ENCODE measurements around the gene EIF2B2.

GRCh38 chr14:75032939-75033338, 30.2 kb downstream of the EIF2B2 start:
- TF ChIP-seq, protein P1, sequence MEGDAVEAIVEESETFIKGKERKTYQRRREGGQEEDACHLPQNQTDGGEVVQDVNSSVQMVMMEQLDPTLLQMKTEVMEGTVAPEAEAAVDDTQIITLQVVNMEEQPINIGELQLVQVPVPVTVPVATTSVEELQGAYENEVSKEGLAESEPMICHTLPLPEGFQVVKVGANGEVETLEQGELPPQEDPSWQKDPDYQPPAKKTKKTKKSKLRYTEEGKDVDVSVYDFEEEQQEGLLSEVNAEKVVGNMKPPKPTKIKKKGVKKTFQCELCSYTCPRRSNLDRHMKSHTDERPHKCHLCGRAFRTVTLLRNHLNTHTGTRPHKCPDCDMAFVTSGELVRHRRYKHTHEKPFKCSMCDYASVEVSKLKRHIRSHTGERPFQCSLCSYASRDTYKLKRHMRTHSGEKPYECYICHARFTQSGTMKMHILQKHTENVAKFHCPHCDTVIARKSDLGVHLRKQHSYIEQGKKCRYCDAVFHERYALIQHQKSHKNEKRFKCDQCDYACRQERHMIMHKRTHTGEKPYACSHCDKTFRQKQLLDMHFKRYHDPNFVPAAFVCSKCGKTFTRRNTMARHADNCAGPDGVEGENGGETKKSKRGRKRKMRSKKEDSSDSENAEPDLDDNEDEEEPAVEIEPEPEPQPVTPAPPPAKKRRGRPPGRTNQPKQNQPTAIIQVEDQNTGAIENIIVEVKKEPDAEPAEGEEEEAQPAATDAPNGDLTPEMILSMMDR (IDR thresholded peaks at IDR 0.05), result no peak
- no peak for TF ChIP-seq POLR2A (IDR thresholded peaks at IDR 0.05)
